K562 (cell line): ENCODE measurements around the gene PHF10. TPM values are rescaled to one million over a fixed set of nuclear protein-coding genes. Genes with fewer than 3 reads are reported as not detected.

Experiments used
- ATAC-seq: fragments of 200-7000 bp; cut with Tn5 transposase; 3 replicates; pipeline ENCODE4 v1.9.1; 2020; ENCODE audit warnings: moderate library complexity
- BruUV-seq: library from RNA; stranded (reverse); fragments of 400-500 nt; replicated peaks from 2 replicates; lab custom pipeline; 2021; lab: Mats Ljungman, UMichigan
- CTCF ChIA-PET: fragments of 300-600 bp; formaldehyde crosslinking; extraction: SDS; loops from one replicate; lab custom pipeline; 2021; ENCODE audit warnings: low intra/inter-chr PET ratio; lab: Yijun Ruan, JAX
- POLR2A ChIA-PET: fragments of 300-600, 350-650 bp; sonication (Branson Sonifier 250); formaldehyde crosslinking; extraction: SDS; loops from one replicate; lab custom pipeline; 2021; ENCODE audit warnings: antibody characterized with exemption, inconsistent platforms; lab: Yijun Ruan, JAX
- DNase-seq, 4 experiments: peaks; one replicate each; pipeline versions ENCODE4 v3.0.0 to v3.0.0-alpha.2; 2011 to 2018; ENCODE audit warnings: low spot score in 3 of 4, mixed read lengths in 3 of 4; ENCODE audit errors: extremely low read depth in 1 of 4
- FAIRE-seq: peaks from 2 replicates; lab custom pipeline; 2011; peaks lifted over from hg19 to GRCh38; lab: Jason Lieb, UNC
- H2AFZ ChIP-seq: 2 replicates; pipeline ENCODE4 v1.6.0; 2011; ENCODE audit warnings: low read depth, low read length, control low read depth, inconsistent platforms
- H3K27ac ChIP-seq: fragments of 200-600 bp; 3 replicates; pipeline ENCODE4 v1.8.0; 2011; ENCODE audit warnings: low read depth, mild to moderate bottlenecking, control low read depth, inconsistent platforms, low read length, moderate library complexity, mixed read lengths; ENCODE audit errors: extremely low read depth
- H3K27me3 ChIP-seq, 2 experiments: fragments of 300-600 bp in 1 of 2; 2 replicates in 1 of 2; 3 replicates in 1 of 2; pipeline versions ENCODE4 v1.6.0 to v1.8.0; 2011; ENCODE audit warnings: inconsistent platforms in 2 of 2, low read length in 2 of 2, mild to moderate bottlenecking in 1 of 2, mixed read lengths in 1 of 2, moderate library complexity in 1 of 2; ENCODE audit not compliant: control insufficient read depth in 2 of 2, insufficient read depth in 2 of 2
- H3K36me3 ChIP-seq: fragments of 300-600 bp; 3 replicates; pipeline ENCODE4 v1.8.0; 2011; ENCODE audit warnings: mild to moderate bottlenecking, low read length, inconsistent platforms; ENCODE audit not compliant: control insufficient read depth, insufficient read depth
- H3K4me1 ChIP-seq, 2 experiments: fragments of 200-600 bp in 1 of 2; replicated peaks in 1 of 2; 2 replicates in 1 of 2; 3 replicates in 1 of 2; pipeline versions ENCODE4 v1.5.1 to v1.8.0; 2011; ENCODE audit warnings: inconsistent platforms in 2 of 2, low read length in 2 of 2, mild to moderate bottlenecking in 1 of 2, mixed read lengths in 1 of 2, moderate library complexity in 1 of 2; ENCODE audit not compliant: control insufficient read depth in 2 of 2, insufficient read depth in 2 of 2
- H3K4me2 ChIP-seq: 2 replicates; pipeline ENCODE4 v1.6.1; 2011; ENCODE audit warnings: low read length, control low read depth, inconsistent platforms, mixed read lengths; ENCODE audit not compliant: insufficient read depth
- H3K4me3 ChIP-seq: fragments of 200-600 bp; sonication (generic), shearing (Covaris generic); 2 replicates; pipeline ENCODE4 v1.5.1; 2016; ENCODE audit warnings: control low read depth, inconsistent platforms
- H3K79me2 ChIP-seq: fragments of 200-600 bp; 3 replicates; pipeline ENCODE4 v1.8.0; 2011; ENCODE audit warnings: low read length, inconsistent platforms; ENCODE audit not compliant: control insufficient read depth, insufficient read depth
- H3K9ac ChIP-seq, 2 experiments: 2 replicates each; pipeline versions ENCODE4 v1.6.0 to v1.6.1; 2011; ENCODE audit warnings: low read depth in 2 of 2, low read length in 2 of 2, control low read depth in 1 of 2, inconsistent platforms in 1 of 2, mild to moderate bottlenecking in 1 of 2, mixed read lengths in 1 of 2; ENCODE audit not compliant: insufficient read depth in 1 of 2
- H3K9me1 ChIP-seq: one replicate; pipeline ENCODE4 v1.6.0; 2011; ENCODE audit warnings: inconsistent platforms, mild to moderate bottlenecking, low read length, moderate library complexity; ENCODE audit not compliant: control insufficient read depth, insufficient read depth
- H3K9me3 ChIP-seq: replicated peaks from 2 replicates; pipeline ENCODE4 v1.5.1; 2011; ENCODE audit warnings: low read depth, low read length, inconsistent platforms; ENCODE audit not compliant: control insufficient read depth, insufficient read depth
- H4K20me1 ChIP-seq: replicated peaks from 2 replicates; pipeline ENCODE4 v1.6.1; 2011; ENCODE audit warnings: low read length, inconsistent platforms, mixed read lengths; ENCODE audit not compliant: control insufficient read depth, insufficient read depth
- ARHGAP35 ChIP-seq: fragments of 450-650 bp; IDR thresholded peaks from 2 replicates; pipeline ENCODE4 v1.6.1; 2018; ENCODE audit not compliant: partially characterized antibody
- CTCFL ChIP-seq: IDR thresholded peaks from 2 replicates; pipeline ENCODE4 v1.6.1; 2011; ENCODE audit warnings: borderline replicate concordance, low read depth, mild to moderate bottlenecking, moderate library complexity, low read length; ENCODE audit not compliant: insufficient read depth, poor library complexity, severe bottlenecking
- DACH1 ChIP-seq: fragments of 450-650 bp; IDR thresholded peaks from 2 replicates; pipeline ENCODE4 v1.6.1; 2018; ENCODE audit not compliant: partially characterized antibody
- GABPB1 ChIP-seq: sonication (generic); formaldehyde crosslinking; IDR thresholded peaks from 2 replicates; pipeline ENCODE4 v1.8.0; 2022; ENCODE audit warnings: mild to moderate bottlenecking, missing genetic modification reagents
- MYBL2 ChIP-seq, 2 experiments: fragments of 450-650 bp in 1 of 2; sonication (generic) in 1 of 2; formaldehyde crosslinking in 1 of 2; IDR thresholded peaks; 2 replicates each; pipeline versions ENCODE4 v1.6.1 to v1.8.1; 2017 to 2022; ENCODE audit warnings: borderline replicate concordance in 1 of 2, inconsistent platforms in 1 of 2, low read depth in 1 of 2, mild to moderate bottlenecking in 1 of 2, missing genetic modification reagents in 1 of 2, moderate library complexity in 1 of 2
- NEUROD1 ChIP-seq: fragments of 150-350 bp; IDR thresholded peaks from 2 replicates; pipeline ENCODE4 v1.6.1; 2014; ENCODE audit warnings: borderline replicate concordance, low read length, low read depth; ENCODE audit not compliant: partially characterized antibody
- POLR3G ChIP-seq: IDR thresholded peaks from 2 replicates; pipeline ENCODE4 v1.6.1; 2011; ENCODE audit not compliant: insufficient read length, insufficient replicate concordance; ENCODE audit errors: extremely low read depth
- PRPF4 ChIP-seq: fragments of 200-400 bp; formaldehyde crosslinking; IDR thresholded peaks from one replicate; pipeline ENCODE4 v1.6.1; 2017; ENCODE audit warnings: low read length, low read depth, mild to moderate bottlenecking; ENCODE audit not compliant: insufficient read depth, poor library complexity, severe bottlenecking
- SMARCB1 ChIP-seq: IDR thresholded peaks from 2 replicates; pipeline ENCODE4 v1.6.1; 2011; ENCODE audit warnings: improper control_type of control experiment, low read depth; ENCODE audit not compliant: insufficient read length
- SREBF2 ChIP-seq: sonication (generic); formaldehyde crosslinking; IDR thresholded peaks from 2 replicates; pipeline ENCODE4 v1.4.0; 2020; ENCODE audit warnings: mild to moderate bottlenecking, missing genetic modification reagents
- TARDBP ChIP-seq: fragments of 450-650 bp; IDR thresholded peaks from 2 replicates; pipeline ENCODE4 v1.6.1; 2016
- WHSC1 ChIP-seq: IDR thresholded peaks from one replicate; pipeline ENCODE4 v1.6.1; 2012; ENCODE audit warnings: low read length, control low read depth, inconsistent platforms
- ZBTB9 ChIP-seq: fragments of 450-650 bp; formaldehyde crosslinking; IDR thresholded peaks from 2 replicates; pipeline ENCODE4 v1.4.0; 2020; ENCODE audit warnings: mild to moderate bottlenecking, moderate library complexity
- ZFP91 ChIP-seq: sonication (generic); formaldehyde crosslinking; IDR thresholded peaks from 2 replicates; pipeline ENCODE4 v1.8.0; 2022; ENCODE audit warnings: mild to moderate bottlenecking, missing genetic modification reagents
- ZNF143 ChIP-seq: sonication (generic); formaldehyde crosslinking; IDR thresholded peaks from 2 replicates; pipeline ENCODE4 v1.9.0; 2022; ENCODE audit warnings: mild to moderate bottlenecking, missing genetic modification reagents
- ZNF316 ChIP-seq: fragments of 450-650 bp; IDR thresholded peaks from 2 replicates; pipeline ENCODE4 v1.6.1; 2016
- ZNF41 ChIP-seq: fragments of 250-450 bp; sonication (Bioruptor Pico); conservative IDR thresholded peaks from 2 replicates; pipeline ENCODE4 v1.4.0; 2020; ENCODE audit warnings: mild to moderate bottlenecking
- ZNF551 ChIP-seq: fragments of 250-450 bp; sonication (Bioruptor Pico); IDR thresholded peaks from 2 replicates; pipeline ENCODE4 v1.5.0; 2021; ENCODE audit warnings: mild to moderate bottlenecking, moderate library complexity
- WGBS: fragments of 100-300 bp; shearing (Covaris generic); methylation state at CpG from one replicate; pipeline ENCODE4 v1.1.6; 2016; ENCODE audit warnings: low coverage, mixed read lengths; ENCODE audit not compliant: insufficient coverage; ENCODE audit errors: missing lambda C conversion rate; 5-methylcytosine and 5-hydroxymethylcytosine counted together
- in situ Hi-C: fragments of 300-500 bp; cut with MboI; formaldehyde crosslinking; loops from 4 replicates; pipeline ENCODE4 v1.15.0; 2018; ENCODE audit warnings: inconsistent platforms, mixed read lengths
- intact Hi-C: fragments of 100-400 bp; cut with micrococcal nuclease; formaldehyde crosslinking; loops from 2 replicates; pipeline ENCODE4 v1.14.2; 2022
- polyA plus RNA-seq, 8 experiments: library from polyadenylated mRNA; depleted of rRNA in 4 of 8; stranded (reverse) in 5 of 8; unstranded in 3 of 8; fragments of >200 nt; fragmentation: Nextera tagmentation in 2 of 8; fragmentation: Illumina TruSeq in 1 of 8; extraction: Ambion mirVana in 2 of 8; extraction: Trizol in 1 of 8; gene quantifications; 2 replicates each; pipeline versions ENCODE4 v1.2.1 to v1.2.3, GENCODE V29; 2011 to 2014; ENCODE audit warnings: inconsistent platforms in 1 of 8, missing spikeins in 1 of 8
- total RNA-seq, 7 experiments: library from RNA; depleted of rRNA in 6 of 7; stranded (reverse); fragments of >200 nt in 6 of 7; fragmentation: Illumina TruSeq in 2 of 7; extraction: Trizol in 2 of 7; gene quantifications; 2 replicates each; pipeline versions ENCODE4 v1.2.1 to v1.2.3, GENCODE V29; 2011 to 2021; ENCODE audit warnings: low replicate concordance in 1 of 7

PHF10 gene
- total and polyA plus RNA-seq, 9 of the 15 experiments (the other 6 are each of a cell fraction or from before 2014, with no cell fraction given), result 23.9 to 88.9 (median 46.0) TPM

- Histone ChIP-seq H3K9me1 (peaks cover 4% of the 10 kb centered on the region), H4K20me1 (no peaks in the 10 kb centered on the region), H3K4me1 (no peaks in the 10 kb centered on the region; a peak in 1 of 5 replicates), H3K36me3 (peaks cover 70% of the 10 kb centered on the region), H3K4me2 (no peak overlapping the region), H3K4me3 (no peak overlapping the region), H2AFZ (no peak overlapping the region), H3K79me2 (no peaks in the 10 kb centered on the region), H3K27me3 (no peaks in the 10 kb centered on the region), H3K9me3 (no peaks in the 10 kb centered on the region), H3K9ac (no peak overlapping the region; a peak in 1 of 4 replicates), H3K27ac (no peak overlapping the region)
- POLR2A ChIA-PET, result interaction anchor here (1.9 kb wide), 1 partner anchor 9 kb away, joined by 5 read pairs; no protein-coding TSS in a partner anchor
- WGBS, result 78% methylated on average over 7 of the region's 7 CpGs
- DNase-seq, result no peak
- in situ Hi-C loops, result no loop called here
- no peak for ATAC-seq
- intact Hi-C loops, result no loop called here
- FAIRE-seq, result no peak
- BruUV-seq, result no TSS peak
- CTCF ChIA-PET, result no interaction called here
- TF ChIP-seq CTCFL, result no peak
- TF ChIP-seq WHSC1, result no peak
- TF ChIP-seq ZNF41 (CRISPR knock-in tag), result no peak
- TF ChIP-seq PRPF4, result no peak
- no peak for TF ChIP-seq TARDBP
- TF ChIP-seq NEUROD1, result no peak
- TF ChIP-seq SMARCB1, result no peak
- no peak for TF ChIP-seq ZNF316
- TF ChIP-seq MYBL2 (IDR thresholded peaks at IDR 0.05; ENCODE audit: low read depth), result no peak
- TF ChIP-seq MYBL2 (CRISPR knock-in tag; IDR thresholded peaks at IDR 0.05; ENCODE audit: borderline replicate concordance), result no peak
- TF ChIP-seq GABPB1, result no peak
- TF ChIP-seq POLR3G, result no peak
- no peak for TF ChIP-seq SREBF2 (CRISPR knock-in tag)
- no peak for TF ChIP-seq ZNF143 (CRISPR knock-in tag)
- no peak for TF ChIP-seq ZFP91 (CRISPR knock-in tag)
- TF ChIP-seq ZNF551 (CRISPR knock-in tag), result no peak
- no peak for TF ChIP-seq ZBTB9 (CRISPR knock-in tag)
- no peak for TF ChIP-seq DACH1
- TF ChIP-seq ARHGAP35, result no peak
Measured at GRCh38 chr6:169661391-169661756, 62.9 kb downstream of the PHF10 start.
